GM12864 (cell line): Measurements from ENCODE around the gene NCR2.

ENCODE experiments used
- DNase-seq: peaks from one replicate; pipeline ENCODE4 v3.0.0-alpha.2; 2011; ENCODE audit warnings: low read depth
- H3K4me3 ChIP-seq: 2 replicates; pipeline ENCODE4 v1.5.1; 2011; ENCODE audit warnings: mild to moderate bottlenecking, low read depth, low read length, control low read depth
- CTCF ChIP-seq: IDR thresholded peaks from 2 replicates; pipeline ENCODE4 v1.5.1; 2011; ENCODE audit warnings: low read depth, mild to moderate bottlenecking, moderate library complexity, low read length, control low read depth, inconsistent platforms; ENCODE audit errors: missing control alignments

NCR2 gene

GRCh38 chr6:41374618-41375590 is 39.5 kb downstream of the NCR2 start:
- no peak for DNase-seq
- no peak overlapping the region for H3K4me3 ChIP-seq
- no peak for TF ChIP-seq CTCF

- DNase-seq = no peak
- no peak overlapping the region for H3K4me3 ChIP-seq
- TF ChIP-seq CTCF = no peak
Measured at GRCh38 chr6:41375598-41376151, 40.3 kb downstream of the NCR2 start.

GRCh38 chr6:41376176-41376575 is 40.8 kb downstream of the NCR2 start:
- no peak for TF ChIP-seq CTCF
- DNase-seq = no peak
- H3K4me3 ChIP-seq = no peak overlapping the region

- DNase-seq = no peak
- no peak overlapping the region for H3K4me3 ChIP-seq
- no peak for TF ChIP-seq CTCF
Measured at GRCh38 chr6:41377071-41377470, 41.7 kb downstream of the NCR2 start.

- DNase-seq = no peak
- no peak for TF ChIP-seq CTCF
- H3K4me3 ChIP-seq = no peak overlapping the region
Measured at GRCh38 chr6:41379306-41379705, 43.9 kb downstream of the NCR2 start.

GRCh38 chr6:41386594-41386993 is 51.2 kb downstream of the NCR2 start:
- TF ChIP-seq CTCF = no peak
- no peak overlapping the region for H3K4me3 ChIP-seq
- DNase-seq = no peak
